Measurements from ENCODE around the gene TSPOAP1.

Gene TSPOAP1

DNA sequence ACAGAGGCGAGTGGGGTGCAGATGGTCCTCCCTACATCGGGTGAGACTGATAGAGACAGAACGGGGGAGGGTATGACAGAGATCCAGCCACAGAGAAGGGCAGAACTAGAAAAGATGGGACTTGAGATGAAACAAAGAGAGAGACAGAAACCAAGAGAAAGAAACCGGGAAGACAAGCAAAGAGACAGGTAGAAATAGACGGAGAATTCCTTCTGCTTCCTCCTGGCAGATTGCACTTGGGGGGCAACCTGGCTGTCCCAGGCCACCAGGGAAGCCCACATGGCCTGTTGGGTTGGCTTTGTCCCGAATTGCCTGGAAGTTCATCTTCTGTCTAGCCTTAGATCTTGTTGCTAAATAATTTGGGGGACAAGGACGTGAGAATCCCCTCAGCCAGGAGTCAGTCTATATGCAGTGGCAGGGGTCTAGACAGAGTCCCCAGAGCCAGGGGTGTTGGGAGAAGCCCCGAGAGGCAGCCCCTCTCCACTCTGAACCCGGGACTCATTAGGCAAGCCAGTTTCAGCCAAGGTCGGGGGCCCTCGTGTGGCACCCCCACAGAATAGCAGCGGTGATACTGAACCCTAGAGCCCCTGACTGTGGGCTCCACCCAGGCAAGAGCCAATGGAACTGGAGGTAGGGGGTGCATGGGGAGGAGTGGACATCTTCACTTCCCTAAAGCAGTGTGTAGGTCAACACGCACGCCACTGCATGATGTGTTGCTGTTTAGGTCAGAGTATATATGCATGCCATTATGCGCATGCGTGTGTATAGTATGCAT lies 627 bp upstream of the TSPOAP1 start:
- no peak for FAIRE-seq

DNA sequence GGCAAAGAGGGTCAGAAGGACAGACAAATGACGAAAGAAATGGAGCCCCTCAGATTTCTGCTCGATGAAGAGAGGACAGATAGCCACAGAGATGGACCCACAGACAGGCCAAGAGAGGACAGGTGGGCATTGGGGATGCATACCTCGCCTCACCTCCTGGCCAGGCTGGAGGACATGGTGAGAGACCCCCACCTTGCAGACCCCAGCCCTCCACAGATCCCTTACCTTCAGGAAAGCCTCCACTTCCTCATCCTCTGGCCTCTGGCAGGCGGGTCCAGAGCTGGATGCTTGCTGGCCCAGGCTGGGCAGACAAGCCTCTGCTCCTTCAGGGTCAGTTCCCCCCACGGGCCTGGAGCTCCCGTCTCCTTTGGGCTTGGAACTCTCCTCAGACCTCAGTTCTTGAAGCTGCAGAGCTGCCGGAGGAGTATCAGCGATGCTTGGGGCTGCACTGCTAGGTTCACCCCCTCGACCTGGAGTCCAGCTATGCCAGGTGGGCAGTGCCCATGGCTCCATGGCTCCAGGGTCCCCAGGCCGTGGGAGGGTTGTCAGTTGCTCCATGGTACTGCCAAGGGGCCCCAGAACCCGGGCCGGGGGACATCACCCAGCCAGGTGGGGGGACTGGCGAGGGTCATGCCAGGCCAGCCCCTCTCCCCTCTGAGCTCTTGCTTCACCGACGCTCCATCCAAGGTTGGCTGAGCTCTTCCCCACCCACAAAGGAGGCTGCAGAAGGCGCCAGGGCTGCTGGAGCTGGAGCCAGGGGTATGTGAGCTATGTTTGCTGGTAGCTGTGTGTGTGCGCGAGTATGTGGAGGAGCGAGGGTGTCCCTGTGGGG lies 1.0 kb downstream of the TSPOAP1 start:
- no peak for FAIRE-seq

DNA sequence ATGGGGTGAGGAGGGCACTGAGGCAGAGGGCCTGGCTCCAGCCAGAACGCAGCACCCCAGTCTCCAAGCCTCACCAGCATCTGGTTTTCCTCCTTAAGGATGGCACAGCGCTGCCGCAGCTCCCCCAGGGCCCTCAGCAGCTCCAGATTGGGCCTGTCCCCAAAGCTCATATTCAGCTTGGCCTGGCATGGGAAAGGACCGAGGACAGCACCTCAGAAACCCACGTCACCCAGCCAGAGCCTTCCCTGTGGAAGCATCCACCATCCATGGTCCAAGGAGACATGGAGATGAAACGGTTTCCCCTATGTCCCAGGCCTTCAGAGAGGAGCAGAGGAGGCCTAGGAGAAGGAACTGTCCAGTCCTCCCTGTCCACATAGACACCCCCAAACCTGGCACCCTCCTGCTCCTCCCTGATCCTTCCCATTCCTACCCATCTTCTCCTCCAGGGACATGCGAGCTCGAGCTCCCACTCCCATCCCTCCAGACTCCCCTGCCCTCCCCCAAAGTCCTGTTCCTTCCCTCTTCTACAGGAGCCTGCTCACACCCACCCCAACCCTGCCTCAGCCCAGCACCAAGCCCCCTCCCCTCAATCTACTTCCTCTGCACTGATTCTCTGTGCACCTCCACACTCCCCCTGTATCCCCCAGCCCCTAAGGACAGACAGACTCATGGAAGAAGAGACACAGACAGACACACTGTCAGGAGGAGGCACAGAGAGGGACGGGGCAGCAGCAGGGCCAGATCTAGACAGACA lies 1.8 kb downstream of the TSPOAP1 start:
- FAIRE-seq = no peak

DNA sequence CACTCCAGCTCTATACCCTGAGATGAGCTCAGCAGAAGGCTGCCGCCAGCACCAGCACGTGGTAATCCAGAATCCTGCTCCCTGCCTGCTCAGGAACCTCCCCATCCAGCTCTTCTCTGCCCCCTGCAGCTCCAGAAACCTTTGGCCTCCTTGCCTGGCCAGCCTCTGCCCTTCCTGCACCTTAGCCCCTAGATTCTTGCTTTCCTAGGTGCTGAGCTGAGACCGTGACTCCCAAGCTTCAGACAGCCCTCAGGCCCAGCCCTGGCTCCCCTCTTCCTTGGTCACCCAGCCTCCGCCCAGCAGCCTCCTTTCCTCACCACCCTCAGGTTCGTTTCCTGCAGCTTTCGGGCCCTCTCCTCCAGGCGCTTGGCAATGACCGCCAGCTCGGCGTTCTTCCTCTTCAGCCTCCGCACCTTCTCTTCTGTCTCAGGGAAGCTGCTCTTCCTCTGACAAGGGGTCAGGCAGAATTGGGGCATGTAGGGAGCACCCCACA lies 2.6 kb downstream of the TSPOAP1 start:
- FAIRE-seq = no peak

DNA sequence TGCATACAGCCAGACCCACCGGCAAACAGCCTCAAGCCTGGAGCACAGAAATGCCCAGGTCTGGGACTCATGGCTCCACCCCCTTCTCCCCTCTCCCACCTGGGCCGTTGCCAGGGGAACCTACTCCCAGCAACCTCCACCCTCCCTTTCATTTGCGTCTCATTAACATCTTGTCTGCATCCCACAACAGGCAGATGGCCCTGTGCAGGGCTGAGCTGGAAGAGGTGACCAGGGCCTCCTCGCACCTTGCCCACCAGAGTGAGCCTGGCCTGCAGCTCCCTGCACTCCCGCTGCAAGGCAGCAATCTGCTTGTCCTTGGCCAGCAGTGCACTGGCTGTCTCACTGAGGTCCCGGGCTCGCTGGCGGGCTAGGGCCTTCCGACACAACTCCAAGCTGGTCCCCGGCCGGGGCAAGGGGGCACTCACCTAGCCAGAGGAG lies 3.3 kb downstream of the TSPOAP1 start:
- FAIRE-seq = no peak

DNA sequence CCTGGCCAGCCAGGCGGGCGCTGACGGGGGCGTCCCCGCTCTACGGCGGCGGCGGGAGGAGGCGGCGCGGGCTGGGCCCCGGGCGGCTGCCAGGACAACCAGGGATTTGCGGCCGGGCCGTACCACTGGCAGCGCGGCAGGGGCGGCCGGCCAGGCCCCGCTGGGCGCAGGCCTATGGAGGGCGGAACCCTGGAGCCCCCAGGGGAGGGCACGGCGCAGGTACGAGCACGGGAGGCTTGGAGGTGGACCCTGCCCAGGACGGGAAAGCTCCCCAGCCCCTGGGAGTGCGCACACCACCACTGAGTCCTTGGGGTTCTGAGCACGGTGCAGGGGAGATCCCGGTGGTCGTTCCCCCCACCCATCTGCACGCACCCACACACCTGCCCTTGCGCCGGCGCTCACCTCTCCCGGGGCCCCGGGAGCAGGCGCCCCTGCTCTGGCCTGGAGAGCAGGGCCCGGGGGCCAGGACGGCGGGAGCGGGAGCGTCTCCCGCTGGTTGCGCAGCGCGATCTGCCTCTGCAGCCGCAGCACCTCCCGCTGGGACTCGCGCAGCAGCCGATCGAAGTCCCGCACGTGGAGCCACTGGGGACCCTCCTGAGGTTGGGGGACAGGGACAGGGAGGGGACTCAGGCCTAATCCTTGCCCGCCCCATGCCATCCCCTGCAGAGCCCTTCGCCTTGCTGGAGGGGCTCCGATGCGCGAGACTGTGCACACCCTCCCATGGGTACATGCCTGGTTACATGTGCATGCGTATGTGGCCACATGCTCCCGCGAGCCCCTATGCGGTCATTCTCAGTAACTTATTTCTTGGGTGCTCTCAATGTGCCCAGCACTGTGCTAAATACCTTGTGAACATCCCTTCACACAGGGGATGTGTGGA lies 3.9 kb downstream of the TSPOAP1 start:
- FAIRE-seq = no peak

DNA sequence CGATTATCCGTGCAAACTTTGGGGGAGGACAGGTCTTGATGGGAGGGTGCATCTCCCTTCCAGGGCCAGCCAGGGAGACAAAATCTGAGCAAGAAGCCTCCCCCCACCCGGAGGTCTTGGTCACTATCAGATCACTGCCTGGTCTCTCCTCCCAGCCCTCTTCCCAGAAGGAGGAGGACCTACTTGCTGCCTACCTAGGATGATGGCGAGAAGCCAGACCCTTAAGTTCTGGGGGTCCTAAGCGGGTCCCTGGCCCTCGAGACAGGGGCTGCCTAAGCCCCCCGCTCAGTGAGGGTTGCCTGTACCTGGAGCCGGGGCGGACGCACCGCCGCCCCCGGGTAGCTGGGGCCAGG lies 4.6 kb downstream of the TSPOAP1 start:
- FAIRE-seq = no peak

DNA sequence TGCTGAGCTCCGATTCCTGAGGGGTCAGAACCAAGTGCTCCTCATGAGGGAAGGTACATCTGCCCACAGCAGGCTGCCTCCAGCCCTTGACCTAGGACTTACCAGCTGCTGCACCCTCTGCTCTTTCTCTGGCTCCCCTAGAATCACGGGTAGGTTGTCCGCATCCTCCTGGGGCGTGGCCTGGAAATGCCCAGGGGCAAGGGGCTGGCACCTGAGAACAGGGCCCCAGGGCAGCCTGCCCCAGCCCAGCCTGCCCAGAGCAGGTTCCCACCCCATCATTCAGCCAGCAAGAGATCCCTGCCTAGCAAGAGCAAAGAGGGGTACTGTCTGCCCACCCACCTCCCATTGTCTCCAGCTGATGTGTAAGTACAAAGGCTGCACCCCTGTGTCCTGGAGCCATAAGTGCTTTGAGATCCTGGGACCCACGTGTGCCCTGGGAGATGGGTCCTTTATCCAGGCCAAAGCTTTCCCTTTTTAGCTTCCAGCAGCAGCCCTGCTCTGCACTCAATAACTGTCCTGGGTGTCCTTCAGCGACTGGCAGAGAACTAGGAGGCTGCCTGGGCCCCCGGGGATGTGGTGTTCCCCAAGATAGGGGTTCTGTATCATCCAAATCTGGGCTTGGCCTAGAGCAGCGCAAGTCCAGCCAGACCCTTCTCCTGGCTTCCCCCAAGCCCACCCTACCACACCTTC lies 5.1 kb downstream of the TSPOAP1 start:
- FAIRE-seq = no peak

DNA sequence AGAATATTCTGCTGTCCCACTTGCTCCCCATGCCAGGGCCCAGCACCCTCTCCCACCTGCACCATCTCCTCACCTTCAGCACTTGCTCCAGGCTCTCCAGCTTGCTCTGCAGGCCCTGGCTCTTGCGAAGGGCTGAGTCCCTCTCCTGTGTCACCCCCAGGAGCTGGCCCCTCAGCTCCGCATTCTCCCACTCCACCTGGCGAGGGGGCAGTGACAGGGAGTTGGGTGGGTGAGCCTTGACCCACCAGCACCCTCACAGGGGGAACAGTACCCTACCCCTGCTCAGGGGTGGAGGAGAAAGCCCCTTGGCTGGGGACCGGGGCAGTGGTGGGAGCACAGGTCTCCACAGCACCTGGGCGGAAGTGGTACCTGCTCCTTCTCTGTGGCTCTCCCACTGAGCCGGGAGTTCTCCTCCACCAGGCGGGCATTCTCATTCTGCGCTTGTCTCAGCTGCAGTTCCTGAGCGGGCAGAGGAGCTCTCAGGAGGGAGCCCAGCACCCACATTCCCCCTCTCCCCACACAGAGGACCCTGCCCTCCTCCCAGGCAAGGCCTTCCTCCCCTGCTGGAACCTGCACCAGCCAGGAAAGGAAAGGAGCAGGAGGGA lies 5.9 kb downstream of the TSPOAP1 start:
- no peak for FAIRE-seq

DNA sequence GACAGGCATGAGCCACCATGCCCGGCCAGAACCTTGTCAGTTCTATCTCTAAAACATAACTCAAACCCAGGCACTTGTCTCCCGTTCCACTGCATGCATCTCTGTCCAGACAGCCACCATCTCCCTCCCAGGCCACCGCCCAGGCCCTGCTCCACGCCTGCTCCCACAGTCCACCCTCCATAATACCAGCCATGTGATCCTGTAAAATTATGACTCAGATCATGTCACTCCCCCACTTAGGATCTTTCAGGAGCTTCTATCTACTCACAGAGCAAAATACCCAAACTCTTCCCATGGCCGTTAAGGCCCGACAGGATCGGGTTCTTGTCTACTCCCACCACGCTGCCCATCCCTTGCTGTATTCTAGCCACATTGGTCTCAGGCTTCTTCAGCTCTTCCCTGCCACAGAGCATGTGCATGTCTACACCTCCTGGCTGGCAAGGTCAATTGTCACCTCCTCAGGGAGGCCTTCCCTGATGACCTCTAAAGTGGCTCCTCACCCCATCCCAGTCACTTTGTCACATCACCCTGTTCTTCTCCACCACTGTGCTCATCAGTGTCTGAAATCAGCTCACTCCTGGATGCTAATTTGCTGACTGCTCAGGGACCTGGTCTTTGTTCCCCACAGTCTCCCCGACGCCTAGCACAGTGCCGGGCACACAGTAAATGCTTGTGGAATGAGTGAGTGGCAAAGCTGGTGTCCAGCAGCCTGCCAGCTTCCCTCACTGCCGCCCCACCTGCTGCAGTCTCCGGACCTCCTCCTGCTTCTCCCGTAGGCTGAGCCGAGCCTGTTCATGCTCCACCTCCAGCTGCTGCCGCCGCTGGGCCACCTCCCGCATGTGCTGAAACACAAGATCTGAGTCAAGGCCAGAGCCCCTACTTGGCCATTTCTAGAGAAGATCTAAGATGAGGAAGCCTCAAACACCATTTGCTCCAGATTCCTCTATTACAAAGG lies 6.7 kb downstream of the TSPOAP1 start:
- no peak for FAIRE-seq

DNA sequence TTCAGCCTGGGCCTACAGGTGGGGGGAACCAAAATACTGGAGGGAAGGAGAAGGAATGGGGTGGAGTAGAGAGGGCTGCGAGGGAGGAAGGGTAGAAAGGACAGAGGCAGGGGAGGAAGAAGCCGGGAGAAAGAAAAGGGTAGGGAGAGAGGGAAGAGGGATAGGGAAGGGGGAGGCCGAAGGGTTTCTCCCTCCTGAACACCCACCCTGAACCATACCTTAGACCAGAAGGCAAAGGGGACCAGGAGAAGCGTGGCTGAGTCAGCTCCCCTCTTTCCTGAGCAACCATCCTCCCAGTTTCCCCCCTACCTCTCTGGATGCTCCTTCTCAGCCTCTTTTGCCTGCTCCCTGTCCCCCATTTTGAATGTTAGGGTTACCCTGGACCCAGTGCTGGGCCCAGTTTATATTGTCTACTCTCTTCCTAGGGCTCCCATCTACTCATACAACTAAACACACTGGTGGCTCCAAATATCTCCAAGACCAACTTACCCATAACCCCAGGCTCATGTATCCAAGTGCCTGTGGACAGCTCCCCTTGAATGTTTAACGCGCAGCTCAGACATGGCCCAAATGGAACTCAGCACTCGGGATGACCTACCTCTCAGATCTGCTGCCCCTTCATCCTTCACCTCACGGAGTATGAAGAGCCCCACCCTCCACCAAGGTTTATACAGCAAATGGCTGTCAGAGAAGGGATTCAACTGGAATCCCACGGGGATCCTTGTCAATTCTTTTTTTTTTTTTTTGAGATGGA lies 7.8 kb downstream of the TSPOAP1 start:
- no peak for FAIRE-seq

DNA sequence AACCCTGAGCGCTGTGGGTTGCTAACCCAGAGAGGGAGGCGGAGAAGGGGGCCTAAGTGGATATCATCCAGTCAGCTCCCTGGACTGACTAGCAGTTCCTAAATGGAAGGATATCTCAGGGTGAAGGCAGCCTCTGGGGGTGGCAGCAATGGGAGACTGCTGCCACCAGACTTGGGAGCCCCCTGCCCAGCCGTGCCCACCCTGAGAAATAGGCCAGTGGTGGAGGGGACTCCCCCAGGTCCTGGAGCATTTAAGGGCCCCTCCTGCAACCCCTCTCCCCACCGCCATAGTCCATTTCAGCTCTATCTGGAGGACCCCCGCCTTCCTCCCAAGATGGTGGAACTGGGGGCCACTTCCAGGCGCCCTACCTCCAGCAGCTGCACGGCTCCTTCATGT lies 8.4 kb downstream of the TSPOAP1 start:
- no peak for FAIRE-seq

DNA sequence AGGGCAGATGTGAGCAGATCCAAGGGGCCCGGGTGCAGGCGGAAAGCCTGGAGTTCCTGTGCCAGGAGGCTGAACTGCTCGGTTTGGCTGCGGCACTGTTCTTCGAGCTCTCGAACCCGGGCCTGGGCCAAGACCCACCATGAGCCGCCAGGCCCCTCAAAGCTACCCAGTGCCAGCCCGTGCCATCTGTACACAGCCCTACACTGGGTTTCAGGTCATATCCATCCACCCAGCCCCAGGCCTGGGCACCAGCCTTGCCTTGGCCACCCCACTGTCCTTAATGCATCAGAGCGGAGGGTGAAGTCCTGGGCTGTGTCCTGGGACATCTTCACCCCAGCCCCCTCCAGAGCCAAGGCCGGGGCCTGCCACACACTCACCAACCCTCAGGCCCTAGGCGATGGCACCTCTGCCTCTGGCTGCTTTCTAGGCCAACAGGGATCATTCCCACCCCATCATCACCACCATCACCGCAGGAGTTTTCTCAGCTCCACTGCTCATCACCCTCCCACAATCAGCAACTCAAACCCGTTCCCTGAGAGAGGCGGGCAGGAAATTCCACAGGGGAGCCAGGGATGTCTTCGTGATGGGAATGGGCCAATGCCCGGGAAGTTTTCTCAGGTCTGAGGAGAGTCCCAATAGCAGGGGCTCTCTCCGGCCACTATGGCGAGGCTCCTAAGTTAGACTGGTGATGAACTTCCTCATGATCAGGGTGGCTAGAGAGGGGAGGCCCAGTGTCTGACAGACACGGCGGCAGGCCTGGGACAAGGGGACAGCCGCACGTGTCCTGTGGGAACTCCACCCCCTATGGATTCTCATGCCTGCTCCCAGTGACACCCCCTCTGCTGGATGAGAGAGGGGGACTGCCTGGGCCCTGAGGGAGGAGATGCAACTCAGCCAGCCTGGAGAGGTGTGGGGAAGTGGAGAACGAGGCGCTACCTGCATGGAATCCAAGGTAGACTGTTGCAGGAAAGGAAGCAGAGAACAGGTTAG lies 9.1 kb downstream of the TSPOAP1 start:
- FAIRE-seq = no peak

DNA sequence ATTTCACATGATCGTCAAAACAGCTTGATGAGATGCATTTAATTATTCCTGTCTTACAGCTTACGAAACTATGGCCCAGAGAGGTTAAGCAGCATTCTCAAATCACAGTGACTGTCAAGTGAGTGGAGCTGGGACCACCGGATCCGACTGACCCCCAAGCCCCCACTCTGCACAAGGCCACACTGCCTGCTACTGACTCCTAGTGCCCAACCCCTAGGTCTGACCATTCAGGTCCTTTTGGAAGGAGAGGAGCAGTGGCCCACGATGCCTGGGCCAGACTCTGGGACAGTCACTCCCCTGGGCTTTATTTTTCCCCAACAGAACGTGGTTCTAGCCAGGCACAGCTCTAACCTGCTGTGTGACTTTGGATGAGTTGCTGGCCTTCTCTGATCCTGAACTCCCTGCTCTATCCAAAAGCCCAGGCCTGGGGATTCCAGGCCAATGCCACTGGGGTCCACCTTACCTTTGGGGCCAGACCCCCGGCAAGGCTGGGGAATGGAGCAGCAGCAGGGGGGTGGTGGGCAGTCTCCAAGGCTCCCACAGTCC lies 9.9 kb downstream of the TSPOAP1 start:
- FAIRE-seq = no peak

DNA sequence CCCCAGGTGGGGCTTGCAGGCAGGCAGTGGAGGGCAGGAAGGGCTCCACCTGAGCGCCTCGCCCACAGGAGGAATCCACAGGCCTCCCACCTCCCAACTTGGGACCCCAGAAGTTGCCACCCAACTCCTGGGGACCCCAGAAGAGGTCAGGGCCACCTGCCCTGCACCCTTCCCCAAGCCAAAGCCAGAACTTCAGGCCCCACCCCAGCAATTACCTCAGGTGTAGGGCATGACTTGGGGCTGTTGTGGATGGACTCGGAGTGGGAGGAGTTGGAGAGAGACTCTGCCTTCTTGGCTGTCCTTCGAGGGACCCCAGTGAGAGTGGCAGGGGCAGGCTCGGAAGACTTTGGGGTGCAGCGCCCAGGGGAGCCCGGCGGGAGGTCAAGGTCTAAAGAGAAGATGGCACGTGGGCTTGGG lies 10.5 kb downstream of the TSPOAP1 start:
- no peak for FAIRE-seq

DNA sequence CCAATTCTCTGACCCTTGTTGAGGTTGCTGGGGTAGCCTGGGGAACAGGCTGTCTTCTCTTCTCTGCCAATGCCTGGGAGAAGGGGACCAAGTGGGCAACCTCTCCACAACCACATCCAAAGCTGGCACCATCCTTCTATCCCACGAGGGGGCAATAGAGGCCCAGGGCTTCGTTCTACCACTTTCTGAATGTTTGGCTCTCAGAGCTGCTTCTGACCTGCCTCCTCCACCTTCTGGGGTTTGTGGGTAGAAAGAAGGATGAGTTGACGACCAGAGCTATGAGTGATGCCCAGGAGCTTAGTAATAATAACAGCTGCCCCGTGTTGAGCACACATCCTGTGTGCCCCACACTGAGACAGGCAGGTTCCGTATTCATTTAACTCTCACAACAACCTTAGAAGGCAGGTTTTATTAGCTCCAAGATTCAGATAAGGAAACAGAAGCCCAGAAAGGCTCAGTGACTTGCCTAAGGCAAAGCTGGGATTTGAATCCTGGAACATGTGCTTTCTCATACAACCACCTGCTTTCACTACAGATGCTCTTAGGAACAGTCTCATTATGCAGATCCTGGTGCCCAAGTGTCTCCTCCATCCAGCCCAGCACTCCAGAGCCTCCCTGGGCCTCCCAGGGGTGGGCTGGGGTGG lies 11.1 kb downstream of the TSPOAP1 start:
- FAIRE-seq = no peak
